Measurements from ENCODE around the gene APLF. TPM values are rescaled to one million over a fixed set of nuclear protein-coding genes. Genes with fewer than 3 reads are reported as not detected.

The APLF gene
- total and polyA plus RNA-seq, 2 experiments from 2014 or later: 3.0 to 3.7 TPM

GRCh38 chr2:68553098-68553497 is 85.7 kb downstream of the APLF start:
- H3K4me1 Mint-ChIP-seq: peaks cover 4% of the 10 kb centered on the region
- H3K79me2 ChIP-seq (replicated peaks; ENCODE audit: insufficient read depth): no peaks in the 10 kb centered on the region

More at GRCh38 chr2:68553098-68553497, 85.7 kb downstream of the APLF start:
- H4K20me1 ChIP-seq (replicated peaks; ENCODE audit: insufficient read depth): no peaks in the 10 kb centered on the region
- no peaks in the 10 kb centered on the region for H3K9me2 ChIP-seq (ENCODE audit: insufficient read depth)
- ATAC-seq: no peak
- no peaks in the 10 kb centered on the region for H3F3A ChIP-seq (replicated peaks; ENCODE audit: low read depth)
- no peak overlapping the region for H3K27ac Mint-ChIP-seq
- no peak overlapping the region for H3K27ac ChIP-seq (ENCODE audit: low read depth)
- DNase-seq (ENCODE audit: low spot score): no peak
- H3K27me3 Mint-ChIP-seq (ENCODE audit: insufficient read depth, low read depth, poor library complexity): no peaks in the 10 kb centered on the region
- no peaks in the 10 kb centered on the region for H3K9me3 Mint-ChIP-seq
- peaks cover 7% of the 10 kb centered on the region; the same call in 1 of the 2 replicates for H3K4me1 ChIP-seq (ENCODE audit: insufficient read depth)
- no peak overlapping the region for H3K4me3 Mint-ChIP-seq
- no peak overlapping the region for H3K4me2 ChIP-seq
- no peaks in the 10 kb centered on the region for H3K36me3 ChIP-seq (ENCODE audit: insufficient read depth)
- TF ChIP-seq ZNF462 (CRISPR knock-in tag; IDR thresholded peaks at IDR 0.05): no peak
- no peak for TF ChIP-seq STAT1 (IDR thresholded peaks at IDR 0.05; ENCODE audit: unreplicated experiment)
- TF ChIP-seq ETS1 (IDR thresholded peaks at IDR 0.05): no peak
- TF ChIP-seq REST (IDR thresholded peaks at IDR 0.05; ENCODE audit: unreplicated experiment): no peak
- no peak for TF ChIP-seq ZNF114 (CRISPR knock-in tag; IDR thresholded peaks at IDR 0.05)
- no peak for TF ChIP-seq JUNB (IDR thresholded peaks at IDR 0.05; ENCODE audit: unreplicated experiment)
- no peak for TF ChIP-seq CREB1 (CRISPR knock-in tag; IDR thresholded peaks at IDR 0.05; ENCODE audit: low read depth)
- no peak for TF ChIP-seq POLR2AphosphoS5 (IDR thresholded peaks at IDR 0.05; ENCODE audit: low read depth)
- no peak for TF ChIP-seq CTCF (conservative IDR thresholded peaks at IDR 0.05; ENCODE audit: low read depth in 2 of 2)
- TF ChIP-seq NANOG (IDR thresholded peaks at IDR 0.05; ENCODE audit: borderline replicate concordance): no peak
- TF ChIP-seq ZNF331 (CRISPR knock-in tag; IDR thresholded peaks at IDR 0.05; ENCODE audit: low read depth): no peak
- no peak for TF ChIP-seq EZH2phosphoT487 (IDR thresholded peaks at IDR 0.05; ENCODE audit: unreplicated experiment)
- TF ChIP-seq EZH2 (IDR thresholded peaks at IDR 0.05; ENCODE audit: low read depth, unreplicated experiment): no peak
- no peak overlapping the region for H3K4me3 ChIP-seq
- no peaks in the 10 kb centered on the region for H3K36me3 Mint-ChIP-seq (ENCODE audit: low read depth)
- no peak overlapping the region for H2AFZ ChIP-seq
- no peaks in the 10 kb centered on the region for H3K27me3 ChIP-seq (ENCODE audit: insufficient read depth)
